Fibroblast of lung (primary cell): ENCODE measurements around the gene CAMK1G.

ENCODE experiments used
- CTCF ChIP-seq, 2 donors: IDR thresholded peaks in 1 of 2; conservative IDR thresholded peaks in 1 of 2; 1 replicate in 1 of 2; 2 replicates in 1 of 2; pipeline ENCODE4 v1.5.1; 2011 to 2012; ENCODE audit warnings: low read length in 2 of 2, control low read depth in 1 of 2, inconsistent platforms in 1 of 2, low read depth in 1 of 2, mild to moderate bottlenecking in 1 of 2
- EZH2 ChIP-seq: IDR thresholded peaks from 2 replicates; pipeline ENCODE4 v1.5.1; 2012; ENCODE audit warnings: low read length, control low read depth, mild to moderate bottlenecking; ENCODE audit errors: missing control alignments

GRCh38 chr1:209627027-209627731 is 43.7 kb downstream of the CAMK1G start:
- no peak for TF ChIP-seq CTCF (conservative IDR thresholded peaks at IDR 0.05 in 1 of 2, IDR thresholded peaks at IDR 0.05 in 1 of 2; ENCODE audit: low read depth in 1 of 2, low read length in 2 of 2)
- TF ChIP-seq EZH2 = no peak
